ENCODE data around the gene HCFC1.

Gene HCFC1

GRCh38 chrX:153905481-153906095 is 66.0 kb downstream of the HCFC1 start:
- no peak for DNase-seq (ENCODE audit: low read depth in 1 of 2, low spot score in 1 of 2)

GRCh38 chrX:153903991-153904957 is 67.3 kb downstream of the HCFC1 start, which contains the start of gene AVPR2:
TSS of gene AVPR2 (plus strand) at chrX:153904673. CDS start at chrX:153905146, 473 bp downstream.
- no peak for DNase-seq (ENCODE audit: low read depth in 1 of 2, low spot score in 1 of 2)

- DNase-seq (ENCODE audit: low read depth in 1 of 2, low spot score in 1 of 2) = no peak
Measured at GRCh38 chrX:153903238-153903980, 68.2 kb downstream of the HCFC1 start.

- DNase-seq (ENCODE audit: low read depth in 1 of 2, low spot score in 1 of 2) = no peak
Measured at GRCh38 chrX:153902385-153902784, 69.2 kb downstream of the HCFC1 start.

GRCh38 chrX:153901753-153902140 is 69.9 kb downstream of the HCFC1 start:
- DNase-seq (ENCODE audit: low read depth in 1 of 2, low spot score in 1 of 2) = no peak

- peak in 1 of 2 donors; percentile 32 for DNase-seq (ENCODE audit: low read depth in 1 of 2, low spot score in 1 of 2)
Measured at GRCh38 chrX:153900831-153901752, 70.5 kb downstream of the HCFC1 start.

GRCh38 chrX:153897899-153898298 is 73.7 kb downstream of the HCFC1 start:
- DNase-seq (ENCODE audit: low read depth in 1 of 2, low spot score in 1 of 2) = no peak
